ENCODE results near the gene AFG1L.
A peak's percentile ranks its signal among the peaks of the same experiment; 100 is the strongest.
"Not testable (repeated sequence)": the region's sequence is repeated elsewhere in the genome, so short reads cannot be mapped to it uniquely, and the experiment has no call there.

Gene AFG1L

GRCh38 chr6:108518714-108519576, 224.1 kb downstream of the AFG1L start:
- DNase-seq (ENCODE audit: low read depth in 2 of 2): no peak

- DNase-seq (ENCODE audit: low read depth in 2 of 2): no peak
These were observed 226.8 kb downstream of the AFG1L start for GRCh38 chr6:108521616-108522107.

DNA sequence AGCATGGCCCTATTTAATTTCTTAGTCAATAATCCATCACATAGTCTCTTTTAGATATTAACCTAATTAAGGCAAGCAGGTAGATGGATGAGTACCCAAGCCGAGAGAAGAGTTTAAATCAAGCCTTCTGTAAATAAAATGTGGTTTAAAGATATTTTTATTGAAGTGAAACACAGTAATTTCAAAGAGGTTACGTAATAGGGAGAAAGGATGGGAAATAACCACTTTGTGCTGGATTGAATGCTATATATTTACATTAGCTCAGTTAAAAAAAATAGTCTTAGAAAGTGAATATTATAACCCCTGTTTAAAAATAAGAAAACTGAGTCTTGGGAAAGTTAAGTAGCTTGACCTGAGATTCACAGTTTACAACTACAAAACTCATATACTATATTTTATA, 228.8 kb downstream of the AFG1L start:
- DNase-seq (ENCODE audit: low read depth in 2 of 2): no peak

DNA sequence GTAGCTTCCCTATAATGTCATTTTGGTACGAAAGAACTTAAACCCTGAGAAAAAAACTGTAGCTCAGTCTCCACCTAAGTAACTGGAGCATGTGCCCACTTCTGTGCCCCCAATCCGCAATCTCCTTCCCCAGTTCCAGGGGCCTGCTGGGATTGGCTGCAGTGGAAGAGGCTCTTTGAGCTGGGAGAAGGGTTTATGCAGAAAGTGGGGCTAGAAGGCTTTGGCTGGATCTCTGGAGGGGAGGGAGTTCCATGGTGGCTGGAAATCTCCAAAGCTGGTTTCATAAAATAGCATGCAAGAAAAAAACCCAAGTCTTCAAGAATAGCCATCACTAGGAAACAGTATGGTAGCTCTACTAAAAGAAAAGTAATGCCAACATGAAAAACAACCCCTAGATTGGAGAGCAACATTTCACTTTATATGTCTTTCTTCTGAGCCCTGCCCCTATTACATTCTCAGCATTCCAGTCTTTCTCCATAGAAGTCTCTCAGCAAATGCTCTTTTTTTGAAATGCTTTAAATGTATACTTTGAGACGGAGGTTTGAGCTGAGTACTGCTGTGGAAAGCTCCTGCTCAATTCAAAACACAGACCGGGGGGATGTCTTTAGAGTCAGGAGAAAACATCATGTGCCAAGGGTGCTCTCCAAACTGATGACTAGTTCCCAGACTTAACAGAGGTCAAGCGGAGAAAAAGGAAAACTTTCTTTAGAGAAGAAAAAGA, 229.8 kb downstream of the AFG1L start:
- no peak for DNase-seq (ENCODE audit: low read depth in 2 of 2)

DNA sequence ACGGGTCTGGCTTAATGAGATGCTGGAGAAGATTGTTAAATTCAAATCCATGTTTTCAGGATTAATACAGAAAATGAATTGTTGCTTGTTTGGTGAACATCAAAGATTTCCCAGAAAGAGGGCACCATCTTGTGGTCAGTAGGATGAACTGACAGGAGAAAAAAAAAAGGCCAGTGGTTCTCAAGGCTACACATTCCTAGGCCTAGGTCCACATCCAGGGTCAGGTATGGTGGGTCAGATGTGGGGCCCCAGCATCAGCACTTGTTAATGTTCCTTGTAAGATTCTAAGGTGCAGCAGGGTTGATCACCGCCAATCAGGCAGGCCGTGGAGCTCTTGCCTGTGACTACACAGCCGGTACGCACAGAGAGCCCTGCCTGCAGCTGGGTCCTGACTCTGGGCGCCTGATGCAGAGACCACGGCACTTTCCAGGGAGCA, 231.9 kb downstream of the AFG1L start:
- DNase-seq (ENCODE audit: low read depth in 2 of 2): no peak

- no peak for DNase-seq (ENCODE audit: low read depth in 2 of 2)
These were observed 234.0 kb downstream of the AFG1L start for GRCh38 chr6:108528878-108529277.

DNA sequence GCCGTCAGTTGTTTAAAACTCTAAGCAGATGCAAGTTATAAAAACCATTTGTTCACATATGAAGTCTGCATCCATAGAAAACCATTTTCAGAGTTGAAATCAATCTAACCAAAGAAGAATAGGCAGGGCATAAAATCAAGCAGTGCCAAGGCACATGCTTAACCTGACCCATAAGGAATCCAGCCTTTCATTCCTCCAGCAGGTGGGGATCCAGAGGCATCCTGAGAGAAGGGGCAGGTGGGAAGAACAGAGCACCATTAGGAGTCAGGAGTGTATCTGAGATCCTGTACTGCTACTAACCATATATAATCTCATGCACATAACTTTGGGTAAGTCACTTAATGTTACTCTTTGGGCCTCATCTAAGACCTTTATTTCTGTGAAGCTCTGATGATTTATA, 236.5 kb downstream of the AFG1L start:
- DNase-seq (ENCODE audit: low read depth in 2 of 2): no peak

DNA sequence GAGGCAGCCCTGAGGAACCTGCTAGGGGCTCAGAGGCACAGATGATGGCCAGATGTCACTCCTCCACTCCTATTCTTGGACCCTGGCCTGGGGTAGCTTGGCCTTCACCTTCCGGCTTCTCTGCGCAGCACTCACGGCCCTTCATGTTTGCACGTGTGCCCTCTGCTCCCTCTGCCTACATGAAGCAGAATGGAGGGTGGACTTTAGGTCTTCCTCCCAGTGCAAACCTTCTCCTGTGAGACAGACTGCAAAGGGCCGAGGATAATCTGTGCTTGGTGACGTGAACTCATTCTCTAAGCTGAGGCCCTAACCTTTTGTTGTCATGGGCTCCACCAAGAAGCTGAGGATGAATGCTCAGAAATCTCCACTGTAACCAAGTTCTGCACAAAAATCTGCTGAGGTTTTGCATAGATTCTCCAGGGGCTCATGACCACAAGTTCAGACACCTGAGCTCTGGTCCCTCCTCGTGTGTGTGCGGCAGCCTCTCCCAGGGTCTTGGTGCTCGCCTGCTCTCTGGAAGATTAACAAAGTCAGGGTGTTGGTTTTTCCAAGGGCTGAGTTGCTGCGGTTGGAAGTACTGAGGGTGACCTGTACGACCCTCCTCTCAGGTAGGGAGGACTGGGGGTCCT, 240.4 kb downstream of the AFG1L start:
- no peak for DNase-seq (ENCODE audit: low read depth in 2 of 2)

DNA sequence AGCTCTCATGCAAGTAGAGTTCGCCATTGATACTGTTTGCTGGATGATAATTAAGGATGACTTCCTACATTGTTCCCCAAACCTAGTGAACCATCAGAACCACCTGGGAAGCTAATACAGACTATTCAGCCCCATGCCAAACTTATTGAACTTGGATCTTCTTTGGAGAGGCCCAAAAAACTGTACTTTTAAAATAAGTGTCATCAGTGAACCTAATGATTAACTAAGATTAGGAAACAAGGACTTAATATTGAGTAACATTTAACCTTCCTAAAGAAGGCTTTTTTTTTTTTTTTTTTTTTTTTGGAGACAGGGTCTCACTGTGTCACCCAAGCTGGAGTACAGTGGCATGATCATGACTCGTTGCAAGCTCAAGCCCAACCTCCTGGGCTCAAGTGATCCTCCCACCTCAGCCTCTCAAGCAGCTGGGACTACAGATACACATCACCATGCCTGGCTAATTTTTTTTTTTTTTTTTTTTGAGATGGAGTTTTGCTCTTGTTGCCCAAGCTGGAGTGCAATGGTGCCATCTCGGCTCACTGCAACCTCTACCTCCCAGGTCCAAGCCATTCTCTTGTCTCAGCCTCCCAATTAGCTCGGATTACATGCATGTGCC, 241.2 kb downstream of the AFG1L start:
- not testable (repeated sequence) for DNase-seq (ENCODE audit: low read depth in 2 of 2)

- DNase-seq (ENCODE audit: low read depth in 2 of 2): peak in 1 of 2 donors; percentile 37
These were observed 247.2 kb downstream of the AFG1L start for GRCh38 chr6:108541843-108542759.

DNA sequence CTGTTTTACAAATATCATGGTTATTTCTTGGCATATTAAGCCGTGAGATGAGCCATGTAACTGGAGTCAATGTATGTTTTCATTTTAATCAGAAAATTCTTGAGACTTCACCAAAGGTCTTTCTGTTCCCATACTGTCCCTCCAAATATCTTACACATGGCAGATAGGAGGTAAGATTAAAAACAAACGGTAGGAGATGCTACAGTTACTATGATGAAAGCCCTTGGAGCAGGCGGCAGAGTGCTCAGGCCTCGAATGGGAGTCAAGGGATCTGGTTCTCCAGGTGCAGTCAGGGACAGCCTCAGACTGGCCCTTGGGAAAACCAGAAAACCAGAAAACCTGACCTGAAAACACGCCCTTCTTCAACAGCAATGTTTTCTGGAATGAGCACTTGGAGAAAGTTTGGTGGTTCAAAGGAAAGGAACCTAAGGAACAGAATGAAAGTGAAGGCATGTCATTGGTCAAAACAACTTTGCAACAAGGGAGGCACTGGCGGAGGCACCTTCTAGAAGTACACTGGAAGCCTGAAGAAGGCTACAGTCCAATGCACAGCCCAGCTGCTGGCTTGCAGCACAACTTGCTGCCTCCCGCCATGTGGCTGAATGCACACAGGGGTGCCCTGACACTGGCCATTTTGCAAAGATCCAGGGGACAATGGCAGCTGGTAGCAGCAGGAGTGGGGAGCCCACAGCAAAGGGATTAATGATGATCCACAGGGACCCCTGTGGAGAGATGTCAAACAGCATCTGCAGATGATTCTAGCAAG, 248.5 kb downstream of the AFG1L start:
- DNase-seq (ENCODE audit: low read depth in 2 of 2): no peak

GRCh38 chr6:108544606-108545005, 249.8 kb downstream of the AFG1L start:
- no peak for DNase-seq (ENCODE audit: low read depth in 2 of 2)

DNA sequence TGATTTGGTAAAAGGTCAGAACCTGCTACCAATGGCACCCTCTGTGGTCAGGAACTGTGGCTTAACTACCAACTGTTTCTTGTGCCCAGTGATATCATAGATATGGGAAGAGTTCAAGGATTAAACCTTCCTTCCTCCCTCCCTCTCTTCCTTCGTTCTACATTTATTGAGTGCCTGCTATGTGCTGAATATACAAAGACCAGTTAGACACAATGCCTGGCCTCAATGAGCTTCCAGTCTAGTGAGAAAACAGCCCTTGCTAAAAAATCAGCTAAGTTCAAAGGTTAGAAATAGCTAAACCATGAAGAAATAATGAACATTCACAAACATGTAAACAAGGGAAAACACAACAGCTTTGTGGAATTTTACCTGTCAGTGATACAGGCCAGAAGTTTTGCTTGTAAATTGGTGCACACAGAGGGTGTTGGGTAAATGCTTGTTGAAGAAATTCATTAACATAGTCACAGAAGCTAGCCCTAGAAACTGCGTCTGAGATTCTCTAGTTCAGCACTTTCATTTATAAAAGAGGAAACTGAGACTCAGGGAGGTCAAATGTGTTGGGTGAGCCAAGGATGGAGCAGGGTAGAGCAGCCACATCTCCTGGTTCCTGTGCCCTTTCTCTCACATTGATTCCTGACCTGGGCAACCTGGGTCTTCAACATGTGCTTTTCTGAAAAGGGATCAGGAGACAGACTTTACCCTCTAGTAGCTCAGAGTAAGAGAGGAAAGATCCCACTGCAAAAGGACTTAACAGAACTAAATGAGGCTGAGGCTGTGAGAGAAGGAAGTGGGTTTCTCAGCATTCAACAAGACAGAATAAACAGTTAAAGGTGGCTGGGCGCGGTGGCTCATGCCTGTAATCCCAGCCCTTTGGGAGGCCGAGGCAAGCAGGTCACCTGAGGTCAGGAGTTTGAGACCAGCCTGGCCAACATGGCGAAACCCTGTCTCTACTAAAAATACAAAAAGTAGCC, 251.5 kb downstream of the AFG1L start:
- no peak for DNase-seq (ENCODE audit: low read depth in 2 of 2)

- DNase-seq (ENCODE audit: low read depth in 2 of 2): no peak
These were observed 254.4 kb downstream of the AFG1L start for GRCh38 chr6:108549241-108549640.

DNA sequence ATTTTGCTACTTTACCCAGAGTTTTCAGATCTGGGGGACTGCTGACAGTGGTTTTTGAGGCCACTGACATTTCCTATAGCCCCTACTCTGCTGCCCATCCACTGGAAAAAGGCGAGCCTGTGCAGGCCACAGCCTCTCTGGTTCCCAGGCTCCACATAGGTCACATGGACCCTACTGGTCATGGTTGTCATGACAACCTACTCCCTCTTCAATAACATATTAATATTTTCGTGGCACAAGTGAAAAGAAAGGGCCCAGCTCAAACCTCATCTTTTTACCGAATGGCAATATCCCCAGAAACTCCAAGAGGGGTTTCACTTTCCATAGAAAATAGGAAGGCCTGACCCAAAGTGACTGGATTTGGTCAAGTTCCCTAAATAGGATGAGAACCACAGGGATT, 254.9 kb downstream of the AFG1L start:
- no peak for DNase-seq (ENCODE audit: low read depth in 2 of 2)

DNA sequence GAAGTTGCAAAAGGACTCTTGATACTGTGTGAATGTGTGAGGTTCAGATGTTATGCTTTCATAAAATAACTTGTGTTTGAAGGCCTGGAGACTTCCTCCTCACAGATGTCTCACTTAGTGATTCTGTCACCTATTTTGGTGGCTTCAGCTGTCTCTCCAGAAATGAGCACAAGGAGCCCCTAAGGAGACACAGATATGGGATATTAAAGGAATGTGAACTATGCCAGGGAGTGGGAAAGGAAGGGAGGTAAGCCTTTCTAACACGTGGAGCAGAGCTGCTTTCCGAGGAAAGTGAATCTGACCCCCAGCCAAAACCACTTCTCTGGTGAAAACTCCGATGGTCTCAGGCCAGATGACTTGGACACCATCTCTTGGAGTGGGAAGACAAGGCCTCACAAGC, 255.4 kb downstream of the AFG1L start:
- DNase-seq (ENCODE audit: low read depth in 2 of 2): no peak

GRCh38 chr6:108555399-108556052, 260.7 kb downstream of the AFG1L start:
- DNase-seq (ENCODE audit: low read depth in 2 of 2): no peak

DNA sequence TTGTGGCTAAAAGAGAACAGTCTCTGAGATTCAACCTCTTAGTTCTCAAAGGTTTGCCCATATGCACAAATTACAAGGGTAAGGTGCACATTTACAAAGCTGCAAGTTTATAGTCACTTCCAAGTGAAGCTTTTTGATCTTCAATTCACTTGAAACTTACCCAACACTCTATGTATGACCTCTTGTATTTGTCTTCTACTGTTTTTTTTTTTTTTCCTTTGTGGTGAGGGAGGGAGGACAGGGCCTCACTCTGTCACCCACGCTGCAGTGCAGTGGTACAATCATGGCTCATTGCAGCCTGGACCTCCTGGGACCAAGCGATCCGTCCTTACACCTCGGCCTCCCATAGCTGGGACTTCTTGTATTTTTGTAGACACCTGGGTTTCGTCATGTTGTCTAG, 261.4 kb downstream of the AFG1L start:
- DNase-seq (ENCODE audit: low read depth in 2 of 2): no peak
